ENCODE data around the gene BAIAP2.

The BAIAP2 gene

DNA sequence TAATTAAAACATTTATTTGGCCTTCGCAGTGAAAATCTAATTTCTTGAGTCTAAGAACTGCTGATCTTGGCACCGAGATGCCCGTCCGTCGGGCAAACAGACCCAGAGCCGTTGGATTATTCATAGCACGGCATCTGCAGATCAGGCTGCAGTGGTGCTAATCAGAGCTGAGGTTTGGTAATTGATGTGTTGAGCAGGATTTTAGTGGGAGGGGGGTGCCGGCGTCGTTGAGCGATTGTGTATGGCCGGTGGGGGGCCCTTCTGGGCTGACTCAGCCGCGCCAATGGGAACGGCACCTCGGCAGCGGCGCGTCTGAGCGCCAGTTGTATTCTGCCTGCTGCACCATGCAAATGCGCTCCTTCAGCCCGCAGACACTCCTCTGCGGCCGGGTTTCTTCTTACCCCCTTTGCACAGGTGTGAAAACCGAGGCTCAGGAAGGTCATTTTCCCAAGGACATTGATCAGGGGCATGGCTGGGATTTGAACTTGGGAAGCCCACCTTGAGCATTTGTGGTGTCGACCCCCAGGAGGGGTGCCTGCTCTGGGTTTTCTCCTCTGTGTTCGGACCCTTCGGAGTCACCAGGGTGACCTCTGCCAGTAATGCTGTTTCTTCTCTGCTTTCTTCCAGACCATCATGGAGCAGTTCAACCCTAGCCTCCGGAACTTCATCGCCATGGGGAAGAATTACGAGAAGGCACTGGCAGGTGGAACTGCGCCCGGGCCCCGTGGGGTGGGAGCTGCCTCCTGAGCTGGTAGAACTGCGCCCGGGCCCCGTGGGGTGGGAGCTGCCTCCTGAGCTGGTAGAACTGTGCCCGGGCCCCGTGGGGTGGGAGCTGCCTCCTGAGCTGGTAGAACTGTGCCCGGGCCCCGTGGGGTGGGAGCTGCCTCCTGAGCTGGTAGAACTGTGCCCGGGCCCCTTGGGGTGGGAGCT lies 18.4 kb downstream of the BAIAP2 start:
- DNase-seq (ENCODE audit: low read depth), result no peak

DNA sequence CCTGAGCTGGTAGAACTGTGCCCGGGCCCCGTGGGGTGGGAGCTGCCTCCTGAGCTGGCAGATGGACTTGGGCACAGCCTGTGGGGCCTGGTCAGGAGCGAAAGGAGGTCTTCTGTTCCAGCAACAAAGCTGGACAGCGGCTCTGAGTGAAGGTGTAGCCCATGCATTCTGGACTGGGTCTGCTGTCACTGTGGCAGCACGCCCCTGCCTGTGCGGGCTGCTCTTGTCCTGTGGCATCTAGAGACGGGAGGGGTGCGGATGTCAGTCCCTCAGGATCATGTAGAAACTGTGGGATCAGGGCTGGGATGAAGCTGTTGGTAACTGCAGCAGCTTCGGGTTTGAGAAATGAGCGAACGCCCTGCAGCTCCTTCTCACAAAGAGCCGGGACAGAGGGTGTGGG lies 19.4 kb downstream of the BAIAP2 start:
- DNase-seq (ENCODE audit: low read depth), result no peak

DNA sequence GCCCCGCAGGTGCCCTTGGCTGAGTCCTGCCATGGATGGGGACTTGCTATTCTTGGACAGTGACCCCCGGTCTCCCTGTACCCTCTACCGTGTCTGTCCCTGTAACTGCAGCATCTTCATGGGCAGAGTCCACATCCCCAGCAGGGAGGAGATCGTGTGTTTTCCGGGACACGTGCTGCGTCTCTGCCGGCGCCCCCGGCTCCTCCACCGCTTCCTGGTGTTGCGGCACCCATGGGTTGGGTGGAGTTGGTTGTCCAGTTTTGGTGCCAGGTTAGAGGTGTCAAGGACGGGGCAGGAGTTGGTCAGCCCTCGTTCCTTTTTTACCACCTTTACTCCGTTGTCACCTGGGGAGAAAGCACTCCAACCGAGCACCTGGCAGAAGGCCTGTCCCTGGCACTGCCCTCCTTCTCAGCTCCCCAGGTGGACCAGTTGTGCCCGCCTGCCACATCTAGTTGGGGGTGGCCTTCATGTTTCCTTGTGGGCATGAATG lies 20.0 kb downstream of the BAIAP2 start:
- no peak for DNase-seq (ENCODE audit: low read depth)

DNA sequence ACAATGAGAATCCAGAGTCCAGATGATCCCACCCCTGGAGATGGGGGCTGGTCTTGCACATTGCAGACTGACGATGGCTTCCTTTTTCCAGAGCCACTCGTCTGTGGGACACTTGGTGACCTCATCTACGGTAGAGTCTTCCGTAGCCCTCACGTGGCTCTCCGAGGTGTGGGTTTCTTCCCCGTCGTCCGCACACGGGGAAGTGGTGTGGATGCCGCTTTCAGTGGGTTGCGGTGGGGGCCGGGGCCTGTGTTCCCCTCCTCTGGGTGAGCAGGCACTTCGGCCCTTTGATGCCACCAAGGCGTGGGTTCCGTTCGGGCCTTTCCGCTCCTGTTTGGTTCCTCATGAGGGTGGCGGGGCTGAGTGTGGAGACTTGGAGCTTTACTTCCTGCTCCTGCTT lies 21.4 kb downstream of the BAIAP2 start:
- no peak for DNase-seq (ENCODE audit: low read depth)

DNA sequence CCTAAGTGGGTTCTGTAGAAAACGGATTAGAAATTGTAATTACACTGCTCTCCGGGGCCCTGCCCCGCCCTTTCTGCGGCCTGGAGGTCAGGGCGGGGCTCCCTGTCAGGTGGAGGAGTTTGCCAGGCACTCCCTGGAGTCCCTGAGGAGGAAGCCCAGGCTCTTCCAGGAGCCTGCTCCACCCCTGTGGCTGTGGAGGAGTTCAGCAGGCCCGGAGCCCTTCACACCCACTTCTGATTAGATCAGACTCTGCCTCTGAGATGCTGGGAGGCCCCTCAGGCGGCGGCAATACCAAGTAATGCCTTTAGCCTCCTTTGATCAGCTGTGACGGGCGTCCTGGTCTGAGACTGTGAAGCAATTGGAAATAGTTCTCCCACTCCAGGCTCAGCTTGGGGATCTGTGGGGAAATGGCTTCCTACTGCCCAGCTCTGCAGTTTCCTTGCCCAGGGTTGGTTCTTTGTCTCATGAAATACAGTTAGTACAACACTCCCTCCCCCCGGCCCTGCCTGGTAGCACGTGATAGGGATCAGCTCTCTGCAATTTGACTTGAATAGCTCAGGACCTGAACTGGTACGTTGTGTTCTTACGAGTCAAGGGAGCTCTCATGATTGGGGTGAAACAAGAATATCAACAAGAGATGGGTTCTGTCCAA lies 22.3 kb downstream of the BAIAP2 start:
- no peak for DNase-seq (ENCODE audit: low read depth)

DNA sequence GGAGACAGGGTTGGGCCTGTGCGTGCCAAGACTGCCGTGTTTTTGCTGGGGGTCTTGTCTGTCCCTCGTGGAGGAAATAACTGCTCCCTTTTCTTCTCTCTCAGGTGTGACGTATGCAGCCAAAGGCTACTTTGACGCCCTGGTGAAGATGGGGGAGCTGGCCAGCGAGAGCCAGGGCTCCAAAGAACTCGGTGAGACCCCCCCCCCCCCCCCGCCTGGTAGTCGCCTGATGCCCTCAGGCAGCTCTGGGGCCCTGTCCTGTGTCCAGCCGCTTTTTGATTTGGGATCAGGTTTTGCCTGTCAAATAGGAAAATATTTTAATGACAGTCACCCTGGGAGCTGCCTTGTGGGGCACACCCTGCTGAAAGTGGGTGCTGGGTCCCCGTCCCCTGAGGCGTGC lies 22.8 kb downstream of the BAIAP2 start:
- DNase-seq (ENCODE audit: low read depth), result no peak

DNA sequence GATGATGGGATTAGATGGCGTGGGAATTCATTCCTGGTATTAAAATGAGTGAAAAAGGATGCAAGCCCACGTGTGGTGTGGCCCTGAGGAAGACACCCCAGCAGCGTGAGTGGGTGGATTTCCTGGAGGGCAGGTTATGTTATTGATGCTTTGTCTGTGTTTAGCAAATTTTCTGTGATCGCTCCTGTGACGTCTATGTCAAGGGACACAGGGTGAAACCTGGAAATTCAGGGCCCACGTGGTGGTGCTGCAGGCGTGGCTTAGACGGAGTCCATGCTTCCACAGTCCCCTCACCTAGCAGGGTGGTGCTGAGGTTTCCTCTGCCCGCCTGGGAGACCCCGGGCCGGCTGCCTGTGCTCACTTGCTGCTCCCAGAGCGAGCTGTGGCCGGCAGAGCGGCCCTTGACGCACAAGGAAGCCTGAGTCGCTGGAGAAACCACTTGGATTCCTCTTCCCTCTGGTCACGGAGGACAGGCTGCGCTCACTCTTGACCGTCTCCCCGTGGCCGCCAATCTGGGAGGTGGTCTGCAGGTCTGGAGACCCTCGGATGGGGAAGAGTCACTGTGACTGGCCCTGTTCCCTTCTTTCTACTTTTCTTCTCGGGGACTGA lies 23.4 kb downstream of the BAIAP2 start:
- DNase-seq (ENCODE audit: low read depth), result peak; percentile 10

DNA sequence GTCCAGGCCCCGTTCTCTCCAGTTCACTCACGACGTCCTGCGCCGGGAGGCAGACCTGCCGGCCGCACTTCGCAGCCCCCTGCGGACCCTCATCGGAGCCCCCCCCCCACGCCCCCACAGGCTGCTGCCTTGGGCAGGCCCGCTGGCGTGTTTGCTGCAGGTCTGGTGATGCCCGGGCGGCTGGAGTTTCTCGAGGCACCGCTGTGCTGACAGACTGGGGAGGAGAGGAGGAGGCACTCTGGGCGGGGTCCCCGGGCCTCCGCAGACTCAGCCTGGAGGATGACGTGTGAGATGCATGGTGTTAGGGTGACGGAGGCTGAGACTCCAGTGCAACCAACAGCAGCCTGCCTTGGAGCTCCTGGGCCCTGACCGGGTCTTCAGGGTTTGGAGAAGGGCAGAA lies 24.1 kb downstream of the BAIAP2 start:
- DNase-seq (ENCODE audit: low read depth), result no peak

DNA sequence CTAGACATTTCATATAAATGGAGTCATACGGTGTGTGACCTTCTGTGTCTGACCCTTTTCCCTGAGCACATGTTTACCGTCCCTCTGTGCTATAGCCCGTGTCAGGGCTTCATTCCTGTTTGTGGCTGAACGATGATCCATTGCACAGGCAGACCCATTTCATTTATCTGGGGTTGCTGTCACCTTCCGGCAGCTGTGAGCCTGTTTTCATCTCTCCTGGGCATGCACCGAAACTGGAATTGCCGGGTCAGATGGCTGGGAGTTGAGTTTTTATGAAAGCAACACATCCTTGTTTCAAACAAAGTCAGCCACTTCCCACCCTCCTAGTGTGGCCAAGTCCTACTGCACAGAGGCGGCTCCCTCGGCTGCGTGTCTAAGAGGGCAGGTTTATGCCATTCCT lies 25.5 kb downstream of the BAIAP2 start:
- no peak for DNase-seq (ENCODE audit: low read depth)

DNA sequence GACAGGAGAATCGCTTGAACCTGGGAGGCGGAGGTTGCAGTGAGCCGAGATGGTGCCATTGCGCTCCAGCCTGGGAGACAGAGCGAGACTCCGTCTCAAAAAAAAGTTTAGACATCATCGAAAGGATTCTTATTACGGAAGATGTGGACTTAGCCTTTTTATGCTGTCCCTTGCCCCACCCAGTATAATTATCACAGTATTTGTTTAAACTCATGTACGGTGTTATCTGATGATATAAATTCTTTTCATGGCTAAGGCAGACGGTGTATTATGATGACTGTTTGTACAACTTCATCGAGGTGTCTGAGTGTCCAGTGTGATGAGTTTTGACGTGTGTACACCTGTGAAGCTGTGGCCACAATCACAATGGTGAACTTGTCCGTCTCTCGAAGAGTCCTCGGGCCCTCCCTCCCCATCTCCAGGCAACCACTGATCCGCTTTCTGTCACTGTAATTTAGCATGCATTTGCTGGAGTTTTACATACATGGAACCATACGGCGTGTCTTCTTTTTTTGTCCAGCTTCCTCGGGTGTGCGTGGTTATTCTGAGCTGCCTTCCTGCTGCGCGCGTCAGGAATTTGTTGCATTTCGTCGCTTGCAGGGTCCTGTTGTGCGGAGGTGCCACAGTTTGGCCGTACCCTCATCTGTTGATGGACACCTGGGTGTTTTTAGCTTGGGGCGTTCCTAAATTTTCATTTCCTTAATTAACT lies 26.2 kb downstream of the BAIAP2 start:
- no peak for DNase-seq (ENCODE audit: low read depth)

DNA sequence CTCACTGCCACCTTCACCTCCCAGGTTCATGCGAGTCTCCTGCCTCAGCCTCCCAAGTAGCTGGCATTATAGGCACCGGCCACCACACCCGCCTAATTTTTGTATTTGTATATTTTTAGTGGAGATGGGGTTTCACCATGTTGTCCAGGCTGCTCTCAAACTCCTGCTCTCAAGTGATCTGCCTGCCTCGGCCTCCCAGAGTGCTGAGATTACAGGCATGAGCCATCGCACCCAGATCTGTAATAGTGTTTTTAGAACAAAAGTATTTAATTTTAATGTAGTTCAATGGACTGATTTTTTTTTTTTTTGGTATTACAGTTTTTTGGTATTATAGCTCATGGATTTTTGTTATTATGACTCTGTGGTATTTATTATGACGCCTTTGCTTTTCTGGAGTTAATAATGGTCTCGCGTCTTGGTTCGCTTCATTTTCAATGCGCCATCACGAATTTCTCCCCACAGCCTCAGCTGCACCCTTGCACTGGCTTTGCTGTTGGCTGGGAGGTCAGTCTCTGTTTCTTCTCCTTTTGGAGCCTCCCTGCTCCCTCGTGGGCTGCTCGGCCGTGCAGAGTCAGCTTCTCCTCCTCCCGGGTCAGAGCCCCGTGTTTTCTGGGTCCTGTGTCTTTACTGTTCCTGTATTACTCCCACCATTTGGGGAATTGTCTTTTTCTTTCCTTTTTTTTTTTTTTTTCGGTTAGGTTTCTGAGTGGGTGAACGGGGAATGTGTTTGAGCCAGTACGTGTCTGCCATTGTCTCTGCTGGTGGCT lies 27.2 kb downstream of the BAIAP2 start:
- DNase-seq (ENCODE audit: low read depth), result no peak

DNA sequence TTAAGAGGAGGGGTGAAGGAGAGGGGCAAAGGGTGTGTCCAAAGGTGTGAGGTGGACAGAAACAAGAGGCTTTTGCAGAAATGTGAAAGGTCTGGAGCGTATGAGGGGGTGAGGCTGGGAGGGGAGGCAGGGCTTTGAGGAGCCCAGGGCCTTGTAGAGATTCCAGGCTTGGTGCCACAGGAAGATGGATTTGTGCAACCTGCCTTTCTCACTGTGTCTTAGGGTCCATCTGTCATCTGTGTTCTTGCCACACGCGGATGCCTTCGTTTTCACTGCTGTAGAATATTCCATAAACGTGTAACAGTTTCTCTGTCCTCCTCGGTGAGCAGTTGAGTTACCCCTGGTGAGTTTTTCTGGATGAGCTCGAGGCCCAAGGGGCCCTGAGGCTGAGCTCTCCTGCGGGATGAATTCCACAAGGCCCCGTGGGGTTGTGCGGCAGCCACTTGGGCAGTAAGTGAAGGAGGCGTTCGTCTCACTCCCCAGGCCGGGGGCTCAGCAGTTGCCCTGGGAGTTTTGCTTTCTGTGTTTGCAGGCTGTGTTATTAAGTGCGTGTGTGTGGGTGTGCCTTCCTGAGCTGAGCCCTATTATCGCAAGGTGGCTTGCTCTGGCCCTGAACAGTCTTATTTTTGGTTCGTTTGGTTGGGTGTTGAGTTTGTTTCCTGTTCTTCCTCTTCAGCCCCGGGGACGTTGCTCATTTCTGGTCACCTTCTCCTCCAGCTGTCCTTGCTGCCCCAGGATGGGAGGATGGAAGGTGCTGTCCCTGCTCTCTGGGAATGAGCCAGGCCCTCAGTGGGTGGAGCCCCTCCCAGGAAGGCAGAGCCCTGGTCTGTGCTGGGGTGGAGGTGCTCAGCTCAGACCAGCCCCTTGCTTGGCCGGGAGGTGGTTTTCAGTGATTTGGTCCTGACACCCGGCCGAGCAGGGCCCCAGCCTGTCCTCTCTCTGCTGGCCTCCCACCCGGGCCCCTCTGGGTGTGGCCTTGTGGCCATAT lies 28.4 kb downstream of the BAIAP2 start:
- no peak for DNase-seq (ENCODE audit: low read depth)

DNA sequence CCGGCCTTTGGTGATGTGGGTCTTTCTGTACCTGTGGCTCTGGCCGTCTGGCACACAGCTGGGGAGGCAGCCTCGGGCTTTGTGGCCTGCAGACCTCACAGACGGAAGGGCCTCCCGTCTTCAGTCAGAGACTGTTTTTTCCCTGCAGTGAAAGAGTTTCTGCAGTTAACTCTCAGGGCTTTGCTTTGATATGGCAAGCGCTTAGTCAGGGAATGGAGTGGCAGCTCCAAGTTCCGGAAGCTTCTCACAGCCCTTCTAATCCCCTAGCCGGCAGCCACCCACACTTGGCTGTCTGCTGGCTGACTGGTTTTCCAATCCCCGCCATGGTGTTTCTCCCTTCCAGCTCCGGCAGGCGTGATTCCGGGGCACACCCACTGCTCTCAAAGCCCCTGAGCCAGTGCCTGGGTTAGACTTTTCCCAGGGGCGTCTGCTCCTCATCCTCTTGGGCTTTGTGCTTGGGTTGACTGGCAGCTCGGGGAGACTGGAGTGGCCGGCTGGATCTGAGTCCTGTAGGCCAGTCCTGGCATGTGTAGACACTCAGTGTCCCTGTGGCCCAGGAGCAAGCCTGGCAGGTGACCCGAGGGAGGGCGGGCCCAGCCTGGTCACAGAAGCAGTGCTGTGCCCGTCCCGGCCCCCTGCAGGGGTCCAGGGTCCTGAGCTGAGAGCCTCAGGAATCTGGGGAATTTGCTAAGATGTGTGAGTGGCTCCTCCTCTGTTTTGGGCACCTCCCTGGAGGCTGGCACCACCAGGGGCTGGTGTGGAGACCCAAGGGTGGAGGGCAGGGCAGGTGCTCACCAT lies 29.9 kb downstream of the BAIAP2 start:
- DNase-seq (ENCODE audit: low read depth), result no peak

DNA sequence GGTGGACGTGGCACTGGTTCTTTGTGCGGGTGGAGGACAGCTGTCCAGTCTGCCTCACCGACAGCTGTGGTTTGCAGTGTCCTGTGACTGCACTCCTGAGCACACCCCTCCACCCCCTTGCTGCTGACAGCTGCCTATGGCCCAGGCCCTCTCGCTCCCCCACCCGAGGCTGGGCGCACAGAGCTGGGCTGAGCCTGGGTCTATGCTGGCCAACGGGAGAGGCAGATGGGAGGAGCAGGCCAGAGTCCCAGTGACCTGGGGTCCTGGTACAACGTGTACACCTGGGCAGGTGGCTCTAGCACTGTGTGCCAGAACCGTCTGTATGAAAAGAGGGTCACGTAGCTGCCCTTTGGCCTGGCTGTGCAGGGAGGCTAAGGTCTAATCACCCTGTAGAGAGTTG lies 30.5 kb downstream of the BAIAP2 start:
- DNase-seq (ENCODE audit: low read depth), result no peak

DNA sequence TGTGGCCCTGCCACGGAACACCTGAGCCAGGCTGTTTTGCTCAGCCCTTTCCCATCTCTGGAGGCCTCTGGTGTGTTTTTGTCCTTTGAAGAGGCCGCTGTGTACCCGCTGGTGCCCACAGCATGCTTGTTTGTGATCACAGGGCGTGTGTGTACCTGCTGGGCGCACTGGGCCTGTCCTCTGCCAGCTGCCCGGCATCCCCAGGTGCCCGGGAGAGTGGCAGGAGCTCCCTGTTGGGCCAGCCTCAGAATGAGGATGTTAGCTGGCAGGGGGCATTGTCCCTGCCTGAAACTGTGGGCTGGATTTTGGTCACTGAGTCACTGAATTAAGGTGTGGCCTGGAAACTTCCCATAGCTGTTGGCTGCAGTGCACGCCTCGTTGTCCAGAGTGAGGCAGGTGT lies 31.1 kb downstream of the BAIAP2 start:
- no peak for DNase-seq (ENCODE audit: low read depth)

DNA sequence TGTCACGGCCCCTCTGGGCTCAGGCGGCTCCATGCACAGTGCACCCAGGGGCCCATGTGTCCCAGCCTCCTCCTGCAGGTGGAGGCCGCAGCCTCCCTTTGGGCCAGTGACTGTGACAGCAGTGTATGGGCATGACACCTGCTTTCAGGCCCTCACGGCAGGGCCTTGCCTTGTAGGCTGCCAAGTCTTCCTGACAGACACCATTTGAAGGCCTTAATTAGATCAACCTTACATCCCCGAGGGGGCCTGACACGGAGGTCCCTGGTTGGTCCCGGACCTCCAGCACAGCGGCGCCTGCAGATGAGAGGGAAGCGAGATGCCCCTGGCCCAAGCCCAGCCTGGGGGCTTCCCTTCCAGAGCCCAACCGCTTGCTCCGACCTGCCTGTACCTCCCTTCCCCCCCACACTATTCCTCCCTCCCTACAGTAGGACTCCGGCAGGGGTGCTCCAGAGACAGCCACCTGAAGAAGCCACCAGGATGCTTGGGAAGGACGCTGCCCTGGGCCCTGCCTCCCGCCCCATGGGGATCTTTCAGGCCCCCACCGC lies 31.9 kb downstream of the BAIAP2 start:
- DNase-seq (ENCODE audit: low read depth), result no peak

DNA sequence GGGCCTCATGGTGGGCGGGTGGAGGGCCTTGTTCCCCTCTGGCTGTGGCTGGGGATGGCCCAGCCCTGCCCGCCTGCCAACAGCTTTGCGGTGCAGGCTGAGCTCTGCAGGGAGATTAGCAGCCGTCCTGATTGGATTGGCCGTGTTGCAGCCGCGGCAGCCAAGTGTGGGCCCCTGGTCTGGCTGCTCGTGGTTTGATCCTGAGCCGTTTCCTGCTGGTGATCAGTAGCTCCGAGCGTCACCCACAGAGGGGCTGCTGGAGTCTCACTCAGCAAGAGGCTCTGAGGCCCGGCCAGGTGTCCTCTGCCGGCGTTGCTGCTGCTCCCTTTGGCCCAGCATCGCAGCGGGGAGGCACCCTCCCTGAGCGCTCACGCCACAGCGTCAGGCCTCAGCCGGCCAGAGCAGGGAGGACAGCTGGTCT lies 32.5 kb downstream of the BAIAP2 start:
- no peak for DNase-seq (ENCODE audit: low read depth)

DNA sequence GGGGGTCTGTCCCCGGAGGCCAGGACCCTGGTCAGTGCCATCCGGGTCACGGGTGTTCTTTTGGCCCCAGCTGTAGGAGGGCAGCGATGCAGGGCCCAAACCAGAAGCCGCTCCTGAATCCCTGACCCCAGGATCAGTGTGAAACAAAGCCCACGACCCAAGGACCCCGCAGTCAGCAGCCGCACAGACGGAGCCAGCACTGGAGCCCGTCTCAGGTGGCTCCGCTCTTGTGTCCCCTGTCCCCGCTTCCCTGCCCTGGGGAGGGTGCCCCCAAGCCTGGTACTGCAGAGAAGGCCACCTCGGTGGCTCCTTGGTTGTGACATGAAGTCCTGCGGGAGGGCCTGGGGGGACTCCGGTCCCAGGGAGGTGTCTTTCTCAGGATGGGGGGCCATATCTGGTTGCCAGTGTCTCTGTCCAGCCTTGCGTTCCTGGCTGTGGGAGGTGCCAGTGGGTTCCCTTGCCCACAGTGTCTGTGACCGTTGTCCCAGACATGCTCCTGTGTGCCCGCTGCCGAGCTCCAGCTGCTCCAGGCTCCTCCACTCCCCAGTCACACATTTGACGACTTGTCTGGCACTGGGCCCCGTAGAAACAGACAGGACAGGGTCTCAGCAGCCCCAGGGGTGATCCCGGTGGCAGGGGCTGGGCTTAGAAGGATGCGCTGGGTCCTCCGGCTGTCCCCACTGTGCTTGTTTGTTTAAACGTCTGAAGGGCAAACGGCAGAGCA lies 33.6 kb downstream of the BAIAP2 start:
- DNase-seq (ENCODE audit: low read depth), result no peak
